Hematopoietic multipotent progenitor cell treated with erythropoietin and hydrocortisone succinate and interleukin-3 and kit ligand, for 6 days (in vitro differentiated cells): Measurements from ENCODE around the gene GOLGA8F.
"Not testable (repeated sequence)": the region's sequence is repeated elsewhere in the genome, so short reads cannot be mapped to it uniquely, and the experiment has no call there.

Experiments used
- DNase-seq: peaks from one replicate; pipeline ENCODE4 v3.0.0-alpha.2; 2015

GOLGA8F gene, protein sequence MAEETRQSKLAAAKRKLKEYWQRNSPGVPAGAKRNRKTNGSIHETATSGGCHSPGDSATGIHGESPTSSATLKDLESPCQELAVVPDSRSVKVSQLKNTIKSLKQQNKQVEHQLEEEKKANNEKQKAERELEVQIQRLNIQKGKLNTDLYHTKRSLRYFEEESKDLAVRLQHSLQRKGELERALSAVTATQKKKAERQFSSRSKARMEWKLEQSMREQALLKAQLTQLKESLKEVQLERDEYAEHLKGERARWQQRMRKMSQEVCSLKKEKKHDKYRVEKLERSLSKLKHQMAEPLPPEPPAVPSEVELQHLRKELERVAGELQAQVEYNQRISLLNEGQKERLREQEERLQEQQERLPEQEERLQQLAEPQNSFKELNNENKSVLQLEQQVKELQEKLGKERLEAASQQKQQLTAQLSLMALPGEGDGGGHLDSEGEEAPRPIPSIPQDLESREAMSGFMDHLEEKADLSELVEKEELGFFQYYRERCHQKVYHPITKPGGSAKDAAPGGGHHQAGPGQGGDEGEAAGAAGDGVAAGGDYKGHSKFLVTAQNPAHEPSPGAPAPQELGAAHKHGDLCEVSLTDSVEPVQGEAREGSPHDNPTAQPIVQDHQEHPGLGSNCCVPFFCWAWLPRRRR

DNA sequence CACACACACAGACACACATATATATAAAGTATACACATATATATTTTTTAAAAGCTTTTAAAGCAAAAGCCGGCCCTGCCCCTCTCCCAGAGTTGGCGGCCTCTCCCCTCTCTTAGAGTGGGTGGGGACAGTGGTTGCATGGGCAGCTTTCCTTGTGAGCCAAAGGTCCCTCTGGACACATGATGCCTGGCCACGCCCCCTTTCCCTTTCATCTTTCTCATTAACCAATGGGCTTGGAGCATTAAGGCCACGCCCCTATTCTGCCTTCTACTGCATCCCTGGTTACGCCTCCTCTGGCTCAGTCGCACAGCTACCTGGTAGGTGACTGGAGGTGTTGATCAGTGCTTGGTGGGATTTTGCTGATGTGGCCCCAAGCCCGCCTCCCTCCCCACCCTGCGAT lies at the start of gene GOLGA8F:
TSS of gene GOLGA8F (plus strand) at position 301 of the 400 bp plus-strand sequence. CDS start at position 399, 98 bp downstream.
- DNase-seq, result not testable (repeated sequence)

DNA sequence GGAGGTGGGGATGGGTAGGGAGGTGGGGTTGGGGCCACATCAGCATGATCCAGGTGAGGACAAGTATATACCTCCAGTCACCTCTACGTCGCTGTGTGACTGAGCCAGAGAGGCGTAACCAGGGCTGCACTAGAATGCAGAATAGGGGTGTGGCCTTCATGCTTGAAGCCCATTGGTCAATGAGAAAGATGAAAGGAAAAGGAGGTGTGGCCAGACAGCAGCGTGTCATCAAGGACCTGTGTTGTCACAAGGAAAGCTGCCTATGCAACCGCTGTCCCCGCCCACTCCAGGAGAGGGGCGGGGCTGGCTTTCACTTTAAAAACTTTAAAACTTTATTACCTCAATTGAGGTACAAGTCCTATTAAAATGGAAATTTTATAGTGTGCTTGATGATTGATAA lies 20.5 kb upstream of the GOLGA8F start, which contains the start of gene GOLGA6L24:
TSS of gene GOLGA6L24 (minus strand) at position 101 of the 400 bp plus-strand sequence. CDS start at position 40, 61 bp downstream.
- DNase-seq, result not testable (repeated sequence)

DNA sequence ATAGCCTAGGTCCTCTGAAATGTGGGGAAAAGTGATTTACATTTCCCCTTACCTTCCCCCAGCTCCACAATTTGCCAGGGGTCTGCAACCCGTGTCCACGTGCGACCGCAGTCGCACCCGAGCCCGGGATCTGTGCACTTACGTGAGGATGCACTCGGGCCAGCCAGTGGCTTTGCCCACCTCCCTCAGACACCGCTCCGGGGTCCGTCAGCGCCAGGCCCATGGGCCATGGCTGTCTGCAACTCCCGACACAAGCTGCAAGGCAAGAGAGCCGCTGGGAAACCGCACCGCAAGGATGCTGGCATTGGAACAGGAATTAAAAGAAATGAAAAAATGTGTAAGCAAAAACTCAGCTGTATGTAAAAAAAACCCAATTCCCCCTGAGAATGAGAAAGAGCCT lies 13.0 kb upstream of the GOLGA8F start:
- DNase-seq, result not testable (repeated sequence)

DNA sequence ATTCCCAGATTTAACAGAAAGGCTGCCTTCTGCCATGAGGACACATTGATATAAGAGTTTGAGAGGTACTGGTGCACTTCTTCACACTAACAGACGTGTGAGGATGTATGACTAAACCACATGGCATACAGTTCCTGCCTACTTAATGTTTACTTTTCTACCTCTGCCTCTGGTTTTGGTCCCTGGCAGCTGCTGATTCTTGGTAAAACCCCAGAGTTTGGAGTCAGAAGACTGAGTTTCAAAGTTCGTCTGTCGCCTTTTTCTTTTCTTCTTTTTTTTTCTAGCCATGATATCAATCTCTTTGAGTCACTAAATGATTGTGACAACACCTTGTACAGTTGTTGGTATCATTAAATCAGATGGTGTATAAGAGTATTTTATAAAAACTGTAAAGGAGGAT lies 1.6 kb downstream of the GOLGA8F start:
- not testable (repeated sequence) for DNase-seq

DNA sequence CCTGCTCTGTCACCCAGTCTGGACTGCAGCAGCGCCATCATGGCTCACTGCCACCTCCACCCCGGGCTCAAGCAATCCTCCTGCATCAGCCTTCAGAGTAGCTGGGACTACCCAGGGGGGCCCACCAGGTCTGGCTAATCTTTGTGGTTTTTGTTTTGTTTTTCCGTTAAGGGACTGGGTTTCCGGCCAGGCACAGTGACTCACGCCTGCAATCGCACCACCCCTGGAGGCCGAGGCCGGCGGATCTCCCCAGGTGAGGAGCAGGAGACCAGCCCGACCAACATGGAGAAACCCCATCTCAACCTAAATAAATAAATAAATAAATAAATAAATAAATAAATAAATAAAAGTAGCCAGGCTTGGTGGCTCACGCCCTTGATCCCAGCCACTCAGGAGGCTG lies 17.6 kb downstream of the GOLGA8F start:
- not testable (repeated sequence) for DNase-seq

DNA sequence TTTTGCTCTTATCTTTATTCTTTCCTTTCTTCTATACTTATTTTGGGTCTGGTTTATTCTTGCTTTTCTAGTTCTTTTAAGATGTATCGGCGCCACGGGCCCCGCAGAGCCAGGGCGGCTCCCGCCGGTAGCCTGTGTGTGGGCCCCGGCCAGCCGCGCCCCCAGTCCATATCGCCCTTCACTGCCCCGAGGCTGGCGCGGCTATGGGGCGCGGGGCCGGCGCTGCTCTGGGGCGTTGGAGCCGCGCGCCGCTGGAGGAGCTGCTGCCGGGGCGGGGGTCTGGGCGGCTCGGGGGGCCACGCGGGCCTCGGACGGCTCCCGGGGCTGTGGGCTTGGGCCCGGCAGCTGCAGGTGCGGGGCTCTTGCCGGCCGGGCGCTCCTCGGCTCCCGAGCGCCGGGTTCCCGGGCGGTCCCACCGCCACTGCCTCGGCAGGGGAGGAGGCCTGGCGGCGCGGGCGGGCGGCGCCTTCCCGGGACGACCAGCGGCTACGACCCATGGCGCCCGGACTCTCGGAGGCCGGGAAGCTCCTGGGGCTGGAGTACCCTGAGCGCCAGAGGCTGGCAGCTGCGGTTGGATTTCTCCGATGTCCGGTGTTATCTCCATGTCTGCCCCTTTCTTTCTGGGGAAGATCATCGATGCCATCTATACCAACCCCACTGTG lies 24.4 kb downstream of the GOLGA8F start:
- not testable (repeated sequence) for DNase-seq

DNA sequence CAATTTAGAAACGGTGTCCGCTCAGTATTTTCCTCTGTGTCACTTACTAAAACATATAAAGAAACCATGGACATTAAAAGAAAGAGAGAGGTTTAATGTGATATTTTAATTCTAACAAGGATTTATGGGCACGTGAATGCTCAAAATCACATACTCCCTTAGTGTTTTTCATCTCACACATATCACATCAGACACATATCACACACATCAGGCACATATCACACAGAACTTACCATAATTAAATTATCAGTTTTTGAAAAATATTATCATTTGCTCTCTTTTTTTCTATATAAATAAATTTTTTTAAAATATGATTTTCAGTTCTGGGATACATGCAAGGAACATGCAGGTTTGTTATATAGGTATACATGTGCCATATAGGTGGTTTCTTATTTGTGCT lies 42.0 kb downstream of the GOLGA8F start:
- peak; percentile 0 for DNase-seq

DNA sequence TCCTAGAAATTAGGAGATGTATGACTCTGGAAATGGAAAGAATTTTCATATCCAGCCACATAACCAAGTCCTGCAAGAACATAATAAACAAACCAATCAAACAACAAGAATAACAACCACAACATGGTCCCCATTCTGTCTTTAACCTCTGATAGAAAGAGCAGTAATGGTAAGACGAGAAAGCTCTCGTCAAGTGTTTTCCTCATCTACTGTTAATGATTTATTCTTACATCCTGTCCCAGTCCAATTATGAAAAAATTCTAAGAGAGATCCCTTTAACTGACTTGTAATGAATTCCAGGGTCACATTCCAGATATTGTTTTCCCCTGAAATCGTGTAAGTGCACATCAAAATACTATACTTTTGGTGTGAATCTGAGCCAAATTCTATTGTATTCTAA lies 57.1 kb downstream of the GOLGA8F start:
- not testable (repeated sequence) for DNase-seq
